ENCODE measurements around the gene TKT. TPM values are rescaled to one million over a fixed set of nuclear protein-coding genes. Genes with fewer than 3 reads are reported as not detected.

Gene TKT
- total RNA-seq, 2 experiments from 2014 or later = 397 to 417 TPM

DNA sequence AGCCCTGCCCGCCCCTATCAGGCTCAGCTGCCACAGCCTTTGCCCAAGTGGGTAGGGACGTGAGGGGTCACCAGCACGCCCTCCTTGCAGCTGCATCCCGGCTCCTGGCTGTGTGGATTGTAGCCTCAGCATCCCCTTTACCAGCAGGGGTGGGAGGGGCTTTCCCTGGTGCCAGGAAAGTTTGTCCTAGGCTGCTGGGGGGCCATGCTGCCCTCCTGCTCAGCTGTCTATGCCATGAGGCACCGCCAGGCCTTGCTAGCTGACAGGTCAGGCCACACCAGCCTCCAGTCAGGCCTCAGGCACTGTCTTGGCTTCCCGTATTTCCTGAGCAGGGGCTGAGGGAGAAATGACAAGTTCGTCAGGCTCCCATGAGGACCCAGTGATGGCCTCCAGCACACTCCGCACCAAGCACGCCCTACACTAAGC, 32.3 kb downstream of the TKT start:
- intact Hi-C loops (cut with micrococcal nuclease) = no loop called here
- Mint-ChIP-seq H3K27me3 (no peaks in the 10 kb centered on the region), H3K27ac (no peak overlapping the region), H3K36me3 (ENCODE audit: low read depth) (peaks cover 31% of the 10 kb centered on the region), H3K9me3 (no peaks in the 10 kb centered on the region), H3K4me1 (ENCODE audit: low read depth) (peaks cover 4% of the 10 kb centered on the region), H3K4me3 (no peak overlapping the region)
- TF ChIP-seq, protein P1, sequence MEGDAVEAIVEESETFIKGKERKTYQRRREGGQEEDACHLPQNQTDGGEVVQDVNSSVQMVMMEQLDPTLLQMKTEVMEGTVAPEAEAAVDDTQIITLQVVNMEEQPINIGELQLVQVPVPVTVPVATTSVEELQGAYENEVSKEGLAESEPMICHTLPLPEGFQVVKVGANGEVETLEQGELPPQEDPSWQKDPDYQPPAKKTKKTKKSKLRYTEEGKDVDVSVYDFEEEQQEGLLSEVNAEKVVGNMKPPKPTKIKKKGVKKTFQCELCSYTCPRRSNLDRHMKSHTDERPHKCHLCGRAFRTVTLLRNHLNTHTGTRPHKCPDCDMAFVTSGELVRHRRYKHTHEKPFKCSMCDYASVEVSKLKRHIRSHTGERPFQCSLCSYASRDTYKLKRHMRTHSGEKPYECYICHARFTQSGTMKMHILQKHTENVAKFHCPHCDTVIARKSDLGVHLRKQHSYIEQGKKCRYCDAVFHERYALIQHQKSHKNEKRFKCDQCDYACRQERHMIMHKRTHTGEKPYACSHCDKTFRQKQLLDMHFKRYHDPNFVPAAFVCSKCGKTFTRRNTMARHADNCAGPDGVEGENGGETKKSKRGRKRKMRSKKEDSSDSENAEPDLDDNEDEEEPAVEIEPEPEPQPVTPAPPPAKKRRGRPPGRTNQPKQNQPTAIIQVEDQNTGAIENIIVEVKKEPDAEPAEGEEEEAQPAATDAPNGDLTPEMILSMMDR (IDR thresholded peaks at IDR 0.05) = no peak
- ChIA-PET CTCF (no interaction called here), POLR2A (interaction anchor here (1.3 kb wide), 1 partner anchor 15 kb away, joined by 3 read pairs; no protein-coding TSS in a partner anchor)
- no peak for ATAC-seq
- DNase-seq = no peak

DNA sequence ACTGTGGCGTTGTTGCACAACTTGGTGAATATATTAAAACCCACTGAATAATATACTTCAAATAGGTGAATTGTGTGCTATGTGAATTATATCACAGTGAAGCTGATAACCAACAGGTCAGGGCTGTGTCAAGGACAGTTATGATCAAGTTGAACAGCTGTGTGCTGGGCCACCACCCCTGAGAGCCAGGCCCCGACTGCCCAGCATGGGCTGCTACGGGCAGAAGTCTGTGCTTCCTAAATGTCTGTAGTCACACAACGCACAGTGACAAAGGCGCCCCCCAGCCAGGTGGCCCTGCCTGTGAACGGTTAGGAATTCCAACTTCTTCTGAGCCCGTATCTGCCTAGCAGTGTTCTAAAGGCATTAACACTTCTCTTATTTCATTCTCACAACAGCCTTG, 32.8 kb downstream of the TKT start:
- ATAC-seq (no peak), DNase-seq (no peak)
- CTCF ChIA-PET = interaction anchor here (1.1 to 1.5 kb wide), 2 partner anchors 23 to 109 kb away, joined by 3 to 4 read pairs; no protein-coding TSS in a partner anchor
- Mint-ChIP-seq H3K36me3 (ENCODE audit: low read depth) (peaks cover 27% of the 10 kb centered on the region), H3K27ac (no peak overlapping the region), H3K27me3 (no peaks in the 10 kb centered on the region), H3K4me3 (no peak overlapping the region), H3K4me1 (ENCODE audit: low read depth) (peaks cover 4% of the 10 kb centered on the region), H3K9me3 (no peaks in the 10 kb centered on the region)
- TF ChIP-seq, protein P1 (IDR thresholded peaks at IDR 0.05) = no peak
- POLR2A ChIA-PET = interaction anchor here (0.8 to 1.3 kb wide), 2 partner anchors 10 to 16 kb away, joined by 3 read pairs; no protein-coding TSS in a partner anchor
- intact Hi-C loops (cut with micrococcal nuclease) = no loop called here

GRCh38 chr3:53222183-53222901, 33.5 kb downstream of the TKT start:
- no peak for ATAC-seq
- H3K9me3 Mint-ChIP-seq = no peaks in the 10 kb centered on the region
- H3K27me3 Mint-ChIP-seq = no peaks in the 10 kb centered on the region
- no peak overlapping the region for H3K4me3 Mint-ChIP-seq
- intact Hi-C loops (cut with micrococcal nuclease) = no loop called here
- no peak for DNase-seq
- ChIA-PET CTCF (interaction anchor here (1.1 to 2.9 kb wide), 3 partner anchors 22 to 108 kb away, joined by 3 to 20 read pairs (median 4); no protein-coding TSS in a partner anchor), POLR2A (interaction anchor here (0.6 to 1.3 kb wide), 4 partner anchors 9 to 16 kb away, joined by 3 read pairs; no protein-coding TSS in a partner anchor)
- H3K36me3 Mint-ChIP-seq (ENCODE audit: low read depth) = peaks cover 22% of the 10 kb centered on the region
- H3K4me1 Mint-ChIP-seq (ENCODE audit: low read depth) = peaks cover 4% of the 10 kb centered on the region
- no peak overlapping the region for H3K27ac Mint-ChIP-seq
- TF ChIP-seq, protein P1 (IDR thresholded peaks at IDR 0.05) = no peak

- peaks cover 4% of the 10 kb centered on the region for H3K4me1 Mint-ChIP-seq (ENCODE audit: low read depth)
- ChIA-PET POLR2A (interaction anchor here (0.6 to 1.6 kb wide), 3 partner anchors 10 to 32 kb away, joined by 3 read pairs; no protein-coding TSS in a partner anchor), CTCF (interaction anchor here (0.7 to 3.0 kb wide), 5 partner anchors 13 to 108 kb away, joined by 3 to 20 read pairs (median 4); no protein-coding TSS in a partner anchor)
- H3K27ac Mint-ChIP-seq = no peak overlapping the region
- intact Hi-C loops (cut with micrococcal nuclease) = no loop called here
- no peak for DNase-seq
- no peak overlapping the region for H3K4me3 Mint-ChIP-seq
- H3K36me3 Mint-ChIP-seq (ENCODE audit: low read depth) = peaks cover 19% of the 10 kb centered on the region
- H3K27me3 Mint-ChIP-seq = no peaks in the 10 kb centered on the region
- ATAC-seq = no peak
- H3K9me3 Mint-ChIP-seq = no peaks in the 10 kb centered on the region
- TF ChIP-seq, protein P1 (IDR thresholded peaks at IDR 0.05) = no peak
These were observed 34.0 kb downstream of the TKT start for GRCh38 chr3:53221827-53222182.

DNA sequence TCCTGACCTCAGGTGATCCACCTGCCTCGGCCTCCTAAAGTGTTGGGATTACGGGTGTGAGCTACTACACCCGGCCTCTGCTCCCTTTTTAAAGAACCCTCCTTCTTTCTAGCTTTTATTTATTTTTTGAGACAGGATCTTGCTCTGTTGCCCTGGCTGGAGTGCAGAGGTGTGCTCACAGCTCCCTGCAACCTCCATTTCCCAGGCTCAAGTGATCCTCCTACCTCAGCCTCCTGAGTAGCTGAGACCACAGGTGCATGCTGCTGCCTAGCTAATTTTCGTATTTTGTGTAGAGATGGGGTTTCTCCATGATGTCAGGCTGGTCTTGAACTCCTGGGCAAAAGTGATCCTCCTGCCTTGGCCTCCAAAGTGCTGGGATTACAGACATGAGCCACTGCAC, 34.5 kb downstream of the TKT start:
- H3K27ac Mint-ChIP-seq = no peak overlapping the region
- ChIA-PET POLR2A (interaction anchor here (1.6 kb wide), 1 partner anchor 33 kb away, joined by 3 read pairs; no protein-coding TSS in a partner anchor), CTCF (interaction anchor here (0.6 to 3.2 kb wide), 9 partner anchors 13 to 339 kb away, joined by 3 to 20 read pairs (median 4); no protein-coding TSS in a partner anchor)
- no peak overlapping the region for H3K4me3 Mint-ChIP-seq
- TF ChIP-seq, protein P1 (IDR thresholded peaks at IDR 0.05) = no peak
- ATAC-seq (no peak), DNase-seq (no peak)
- peaks cover 4% of the 10 kb centered on the region for H3K4me1 Mint-ChIP-seq (ENCODE audit: low read depth)
- no peaks in the 10 kb centered on the region for H3K9me3 Mint-ChIP-seq
- H3K27me3 Mint-ChIP-seq = no peaks in the 10 kb centered on the region
- peaks cover 16% of the 10 kb centered on the region for H3K36me3 Mint-ChIP-seq (ENCODE audit: low read depth)
- intact Hi-C loops (cut with micrococcal nuclease) = no loop called here
